Right lobe of liver (tissue), 4 donors: ENCODE results near the gene NBAS.

Experiments
- POLR2A ChIP-seq: fragments of 450-650 bp; IDR thresholded peaks from one replicate; pipeline ENCODE4 v1.6.1; 2017; ENCODE audit warnings: antibody characterized with exemption, mild to moderate bottlenecking
- TF ChIP-seq, protein P1 (sequence below), 4 donors: fragments of 200-600 bp in 3 of 4; fragments of 450-650 bp in 1 of 4; IDR thresholded peaks; one replicate each; pipeline versions ENCODE4 v1.5.1 to v1.8.0; 2016 to 2022; ENCODE audit warnings: antibody characterized with exemption in 4 of 4, mild to moderate bottlenecking in 2 of 4
- donor health status: DM: no; HTN: no; CAD: no.
- donor health status: DM: no; HTN: no; CAD: no.
- donor health status: DM: no; HTN: yes; CAD: no.

DNA sequence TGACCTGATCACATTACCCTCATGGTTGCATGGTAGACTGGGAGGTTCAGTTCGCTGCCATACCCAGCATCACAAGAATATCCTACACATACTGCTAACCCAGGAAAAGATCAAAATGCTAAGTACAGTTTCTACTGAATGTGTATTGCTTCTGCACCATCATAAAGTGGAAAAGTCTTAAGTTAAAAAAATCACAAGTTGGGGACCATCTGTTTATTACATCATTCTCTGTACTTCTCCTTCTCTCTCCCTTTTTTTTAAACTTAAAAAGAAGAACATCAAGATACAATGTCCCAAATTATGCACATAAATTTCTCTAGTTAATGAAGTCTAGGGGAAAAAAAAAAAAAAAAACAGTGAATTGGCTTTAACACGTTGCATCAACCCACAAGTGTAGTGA, 43.3 kb downstream of the NBAS start:
- TF ChIP-seq POLR2A, result no peak
- TF ChIP-seq, protein P1, sequence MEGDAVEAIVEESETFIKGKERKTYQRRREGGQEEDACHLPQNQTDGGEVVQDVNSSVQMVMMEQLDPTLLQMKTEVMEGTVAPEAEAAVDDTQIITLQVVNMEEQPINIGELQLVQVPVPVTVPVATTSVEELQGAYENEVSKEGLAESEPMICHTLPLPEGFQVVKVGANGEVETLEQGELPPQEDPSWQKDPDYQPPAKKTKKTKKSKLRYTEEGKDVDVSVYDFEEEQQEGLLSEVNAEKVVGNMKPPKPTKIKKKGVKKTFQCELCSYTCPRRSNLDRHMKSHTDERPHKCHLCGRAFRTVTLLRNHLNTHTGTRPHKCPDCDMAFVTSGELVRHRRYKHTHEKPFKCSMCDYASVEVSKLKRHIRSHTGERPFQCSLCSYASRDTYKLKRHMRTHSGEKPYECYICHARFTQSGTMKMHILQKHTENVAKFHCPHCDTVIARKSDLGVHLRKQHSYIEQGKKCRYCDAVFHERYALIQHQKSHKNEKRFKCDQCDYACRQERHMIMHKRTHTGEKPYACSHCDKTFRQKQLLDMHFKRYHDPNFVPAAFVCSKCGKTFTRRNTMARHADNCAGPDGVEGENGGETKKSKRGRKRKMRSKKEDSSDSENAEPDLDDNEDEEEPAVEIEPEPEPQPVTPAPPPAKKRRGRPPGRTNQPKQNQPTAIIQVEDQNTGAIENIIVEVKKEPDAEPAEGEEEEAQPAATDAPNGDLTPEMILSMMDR (IDR thresholded peaks at IDR 0.05), result no peak
